22Rv1 (cell line): Measurements from ENCODE around the gene LMNA.

ENCODE experiments used
- CTCF ChIP-seq: fragments of 450-650 bp; IDR thresholded peaks from 2 replicates; pipeline ENCODE4 v1.5.1; 2017; ENCODE audit warnings: mild to moderate bottlenecking
- ZFX ChIP-seq: fragments of 450-650 bp; IDR thresholded peaks from 2 replicates; pipeline ENCODE4 v1.6.1; 2017; ENCODE audit warnings: antibody characterized with exemption, borderline replicate concordance

GRCh38 chr1:156130578-156130942 lies 16.0 kb downstream of the LMNA start:
- TF ChIP-seq CTCF (peak; percentile 49), ZFX (no peak)
